ENCODE measurements around the gene EXOC6.

EXOC6 gene

GRCh38 chr10:92848441-92849233 is at the start of gene EXOC6:
EXOC6 (plus strand) TSS chr10:92848520; CDS start chr10:92848534, 14 bp downstream.
- no peak for TF ChIP-seq CTCF (IDR thresholded peaks at IDR 0.05; ENCODE audit: extremely low read depth, missing control alignments)

GRCh38 chr10:92799568-92799967 is 48.8 kb upstream of the EXOC6 start:
- TF ChIP-seq CTCF (IDR thresholded peaks at IDR 0.05; ENCODE audit: extremely low read depth, missing control alignments), result no peak

More at GRCh38 chr10:92848441-92849233, at the start of gene EXOC6:
- peak; percentile 95 for DNase-seq (ENCODE audit: low spot score)

GRCh38 chr10:92800134-92800733 is 48.1 kb upstream of the EXOC6 start:
- no peak for TF ChIP-seq CTCF (IDR thresholded peaks at IDR 0.05; ENCODE audit: extremely low read depth, missing control alignments)
- no peak for DNase-seq (ENCODE audit: low spot score)

More at GRCh38 chr10:92799568-92799967, 48.8 kb upstream of the EXOC6 start:
- DNase-seq (ENCODE audit: low spot score), result no peak

GRCh38 chr10:92801978-92802872 is 46.1 kb upstream of the EXOC6 start:
- TF ChIP-seq CTCF (IDR thresholded peaks at IDR 0.05; ENCODE audit: extremely low read depth, missing control alignments), result no peak
- DNase-seq (ENCODE audit: low spot score), result no peak

GRCh38 chr10:92809840-92810239 is 38.5 kb upstream of the EXOC6 start:
- DNase-seq (ENCODE audit: low spot score), result no peak
- TF ChIP-seq CTCF (IDR thresholded peaks at IDR 0.05; ENCODE audit: extremely low read depth, missing control alignments), result no peak

- peak; percentile 22 for DNase-seq (ENCODE audit: low spot score)
- TF ChIP-seq CTCF (IDR thresholded peaks at IDR 0.05; ENCODE audit: extremely low read depth, missing control alignments), result no peak
Observed at GRCh38 chr10:92810934-92811532, 37.3 kb upstream of the EXOC6 start.
